B cell (primary cell): ENCODE measurements around the gene TPI1. TPM values are rescaled to one million over a fixed set of nuclear protein-coding genes. Genes with fewer than 3 reads are reported as not detected.

ENCODE experiments used
- ATAC-seq: fragments of 200-7000 bp; cut with Tn5 transposase; one replicate; pipeline ENCODE4 v1.10.0; 2021; ENCODE audit warnings: low read depth, mild to moderate bottlenecking, moderate number of reproducible peaks, moderate library complexity
- CTCF ChIA-PET: fragments of 350-600 bp; sonication (Branson Sonifier 250); formaldehyde crosslinking; loops from one replicate; lab custom pipeline; 2021; ENCODE audit warnings: antibody characterized with exemption, inconsistent platforms; lab: Charles Lee
- POLR2A ChIA-PET: fragments of 350-600 bp; sonication (Branson Sonifier 250); formaldehyde crosslinking; loops from one replicate; lab custom pipeline; 2021; ENCODE audit warnings: antibody characterized with exemption; lab: Charles Lee
- DNase-seq: peaks from one replicate; pipeline ENCODE4 v3.0.0; 2013
- H2AFZ ChIP-seq: 2 replicates; pipeline ENCODE4 v1.6.1; 2012; ENCODE audit warnings: mild to moderate bottlenecking, low read depth, low read length; ENCODE audit not compliant: insufficient read depth, poor library complexity, severe bottlenecking
- H3K27ac ChIP-seq, 2 donors: 1 replicate in 1 of 2; 2 replicates in 1 of 2; pipeline ENCODE4 v1.5.1; 2012 to 2013; ENCODE audit warnings: low read length in 2 of 2, mild to moderate bottlenecking in 2 of 2, moderate library complexity in 1 of 2
- H3K27me3 ChIP-seq, 4 experiments: fragments of 200-600 bp in 1 of 4; sonication (generic) in 1 of 4; replicated peaks in 1 of 4; 1 replicate in 2 of 4; 2 replicates in 2 of 4; pipeline versions ENCODE4 v1.6.1 to v1.7.0; 2013 to 2016; ENCODE audit warnings: low read length in 3 of 4, mild to moderate bottlenecking in 2 of 4, mixed read lengths in 1 of 4, moderate library complexity in 1 of 4; ENCODE audit not compliant: insufficient read depth in 4 of 4, control insufficient read depth in 3 of 4; ENCODE audit errors: control extremely low read depth in 1 of 4
- H3K36me3 ChIP-seq, 2 experiments: replicated peaks in 1 of 2; 1 replicate in 1 of 2; 2 replicates in 1 of 2; pipeline versions ENCODE4 v1.6.1 to v1.7.1; 2013; ENCODE audit warnings: low read length in 1 of 2; ENCODE audit not compliant: insufficient read depth in 2 of 2, control insufficient read depth in 1 of 2; ENCODE audit errors: control extremely low read depth in 1 of 2, extremely low read depth in 1 of 2
- H3K4me1 ChIP-seq, 2 donors: fragments of 200-600 bp in 1 of 2; sonication (generic) in 1 of 2; 1 replicate in 1 of 2; 2 replicates in 1 of 2; pipeline versions ENCODE4 v1.5.1 to v1.6.1; 2013 to 2017; ENCODE audit warnings: low read length in 2 of 2; ENCODE audit not compliant: control insufficient read depth in 2 of 2, insufficient read depth in 2 of 2
- H3K4me2 ChIP-seq: replicated peaks from 2 replicates; pipeline ENCODE3; 2012; ENCODE audit warnings: mild to moderate bottlenecking, low read depth, low read length; ENCODE audit not compliant: poor library complexity, severe bottlenecking
- H3K4me3 ChIP-seq, 5 experiments: fragments of 200-600 bp in 1 of 5; sonication (generic) in 1 of 5; 1 replicate in 3 of 5; 2 replicates in 2 of 5; pipeline versions ENCODE4 v1.5.1 to v1.7.0; 2011 to 2016; ENCODE audit warnings: low read length in 4 of 5, mild to moderate bottlenecking in 4 of 5, low read depth in 2 of 5, control low read depth in 1 of 5, moderate library complexity in 1 of 5; ENCODE audit not compliant: insufficient read depth in 1 of 5; ENCODE audit errors: control extremely low read depth in 1 of 5, extremely low read depth in 1 of 5
- H3K79me2 ChIP-seq: fragments of 200-600 bp; sonication (generic); one replicate; pipeline ENCODE4 v1.6.0; 2016; ENCODE audit warnings: low read length; ENCODE audit not compliant: control insufficient read depth, insufficient read depth
- H3K9ac ChIP-seq: fragments of 200-600 bp; sonication (generic); 2 replicates; pipeline ENCODE4 v1.6.1; 2017; ENCODE audit warnings: mild to moderate bottlenecking, low read length, moderate library complexity
- H3K9me3 ChIP-seq, 3 donors: one replicate each; pipeline versions ENCODE4 v1.6.1 to v1.7.1; 2013; ENCODE audit warnings: low read length in 2 of 3; ENCODE audit not compliant: control insufficient read depth in 2 of 3, insufficient read depth in 1 of 3; ENCODE audit errors: control extremely low read depth in 1 of 3
- H4K20me1 ChIP-seq: 2 replicates; pipeline ENCODE4 v1.6.0; 2012; ENCODE audit warnings: mild to moderate bottlenecking, low read length; ENCODE audit not compliant: insufficient read depth, control insufficient read depth, poor library complexity, severe bottlenecking
- H3K27ac Mint-ChIP-seq: one replicate; pipeline ENCODE4 v1.8.0; 2021; ENCODE audit warnings: mixed read lengths
- H3K27me3 Mint-ChIP-seq: one replicate; pipeline ENCODE4 v1.8.0; 2021; ENCODE audit warnings: mixed read lengths
- H3K4me1 Mint-ChIP-seq: one replicate; pipeline ENCODE4 v1.8.0; 2021; ENCODE audit warnings: mixed read lengths
- H3K4me3 Mint-ChIP-seq: one replicate; pipeline ENCODE4 v1.8.0; 2021; ENCODE audit warnings: mixed read lengths
- H3K9me3 Mint-ChIP-seq: one replicate; pipeline ENCODE4 v1.8.0; 2022; ENCODE audit warnings: mixed read lengths; ENCODE audit not compliant: insufficient read depth
- EZH2 ChIP-seq: IDR thresholded peaks from 2 replicates; pipeline ENCODE4 v1.6.1; 2012; ENCODE audit warnings: borderline replicate concordance, low read depth, mild to moderate bottlenecking, moderate library complexity, low read length; ENCODE audit not compliant: insufficient read depth, poor library complexity, severe bottlenecking
- WGBS: methylation state at CpG from one replicate; pipeline ENCODE4 v1.1.5; 2013; ENCODE audit warnings: missing lambda C conversion rate; ENCODE audit not compliant: insufficient coverage; 5-methylcytosine and 5-hydroxymethylcytosine counted together
- intact Hi-C: fragments of 100-400 bp; cut with micrococcal nuclease; formaldehyde crosslinking; loops from one replicate; pipeline ENCODE4 v1.10.0; 2022
- polyA plus RNA-seq: library from polyadenylated mRNA; depleted of rRNA; stranded (reverse); fragments of >200 nt; gene quantifications from 2 replicates; pipeline ENCODE4 v1.2.3, GENCODE V29; 2012
- total RNA-seq, 2 donors: library from RNA; stranded (reverse); fragments of 120-200 nt in 1 of 2; gene quantifications; 1 replicate in 1 of 2; 2 replicates in 1 of 2; pipeline versions ENCODE4 v1.2.3 to v1.2.4, GENCODE V29; 2013 to 2022
- TF ChIP-seq, protein P1 (sequence below): fragments of 200-600 bp; IDR thresholded peaks from one replicate; pipeline ENCODE4 v1.8.0; 2022; ENCODE audit warnings: antibody characterized with exemption, mild to moderate bottlenecking

TPI1 gene
- total and polyA plus RNA-seq, 2 donors (not counting 1 experiment from before 2014, with no cell fraction given): 181 to 187 TPM

DNA sequence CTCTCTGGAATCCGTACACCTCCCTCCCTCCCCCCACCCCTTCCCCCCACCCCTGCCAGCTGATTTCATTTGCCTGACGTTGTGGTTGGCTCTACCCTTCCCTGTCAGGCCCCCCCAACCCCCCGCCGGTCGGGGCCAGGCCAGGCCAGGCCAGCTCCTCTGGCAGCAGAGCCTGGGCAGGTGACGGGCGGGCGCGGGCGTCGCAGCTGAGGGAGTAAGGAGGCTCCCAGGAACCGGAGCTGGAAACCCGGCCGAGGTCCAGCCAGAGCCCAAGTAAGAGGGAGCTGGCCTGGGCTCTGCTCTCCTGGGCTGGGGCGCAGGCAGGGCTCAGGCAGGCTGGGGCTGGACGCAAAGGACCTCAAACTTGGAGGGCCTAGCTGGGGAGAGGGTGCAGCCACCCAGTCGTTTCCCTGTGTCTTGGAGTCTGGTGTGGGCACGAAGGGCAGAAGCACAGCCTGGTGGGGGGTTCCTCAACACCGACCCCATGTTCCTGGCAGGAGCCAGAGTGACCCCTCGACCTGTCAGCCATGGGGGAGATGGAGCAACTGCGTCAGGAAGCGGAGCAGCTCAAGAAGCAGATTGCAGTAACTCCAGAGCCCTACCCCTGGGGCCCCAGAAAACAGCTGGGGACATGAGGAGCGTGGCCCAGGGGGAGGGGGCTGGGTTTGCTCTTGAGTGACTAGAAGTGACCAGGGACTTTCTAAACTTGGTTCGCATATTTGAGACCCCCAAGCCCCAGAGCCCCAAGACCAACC is 26.4 kb upstream of the TPI1 start, which contains the start of gene GNB3:
TSS of gene GNB3 (plus strand) at position 165 of the 755 bp plus-strand sequence. CDS start at position 528, 363 bp downstream.
- H3K4me3 Mint-ChIP-seq: peak within 1 kb of the TSS; percentile 34
- H3K9me3 ChIP-seq: peaks cover 0 to 3% (median 0%) of the 10 kb centered on the region in 3 donors
- no peaks in the 10 kb centered on the region for H3K9me3 Mint-ChIP-seq
- DNase-seq (no peak), ATAC-seq (no peak)
- TF ChIP-seq, protein P1, sequence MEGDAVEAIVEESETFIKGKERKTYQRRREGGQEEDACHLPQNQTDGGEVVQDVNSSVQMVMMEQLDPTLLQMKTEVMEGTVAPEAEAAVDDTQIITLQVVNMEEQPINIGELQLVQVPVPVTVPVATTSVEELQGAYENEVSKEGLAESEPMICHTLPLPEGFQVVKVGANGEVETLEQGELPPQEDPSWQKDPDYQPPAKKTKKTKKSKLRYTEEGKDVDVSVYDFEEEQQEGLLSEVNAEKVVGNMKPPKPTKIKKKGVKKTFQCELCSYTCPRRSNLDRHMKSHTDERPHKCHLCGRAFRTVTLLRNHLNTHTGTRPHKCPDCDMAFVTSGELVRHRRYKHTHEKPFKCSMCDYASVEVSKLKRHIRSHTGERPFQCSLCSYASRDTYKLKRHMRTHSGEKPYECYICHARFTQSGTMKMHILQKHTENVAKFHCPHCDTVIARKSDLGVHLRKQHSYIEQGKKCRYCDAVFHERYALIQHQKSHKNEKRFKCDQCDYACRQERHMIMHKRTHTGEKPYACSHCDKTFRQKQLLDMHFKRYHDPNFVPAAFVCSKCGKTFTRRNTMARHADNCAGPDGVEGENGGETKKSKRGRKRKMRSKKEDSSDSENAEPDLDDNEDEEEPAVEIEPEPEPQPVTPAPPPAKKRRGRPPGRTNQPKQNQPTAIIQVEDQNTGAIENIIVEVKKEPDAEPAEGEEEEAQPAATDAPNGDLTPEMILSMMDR: no peak
- no peak for TF ChIP-seq EZH2
- POLR2A ChIA-PET: no interaction called here
- H3K79me2 ChIP-seq: no peaks in the 10 kb centered on the region
- H3K27ac Mint-ChIP-seq: peak within 1 kb of the TSS; percentile 61
- H4K20me1 ChIP-seq: no peaks in the 10 kb centered on the region
- H3K4me3 ChIP-seq: no peak within 1 kb of the TSS
- no peak within 1 kb of the TSS for H3K9ac ChIP-seq
- intact Hi-C loops: no loop called here
- no peaks in the 10 kb centered on the region for H3K27me3 Mint-ChIP-seq
- H3K27me3 ChIP-seq: peaks cover 0 to 9% (median 0%) of the 10 kb centered on the region in 4 experiments
- WGBS: 89% methylated on average over 21 of the region's 24 CpGs
- peaks cover 17% of the 10 kb centered on the region for H3K4me1 Mint-ChIP-seq
- H3K4me2 ChIP-seq: peak within 1 kb of the TSS; percentile 42
- H3K4me1 ChIP-seq: peaks cover 0 to 19% of the 10 kb centered on the region in 2 donors
- peak within 1 kb of the TSS; percentile 47 for H2AFZ ChIP-seq
- H3K27ac ChIP-seq: peak within 1 kb of the TSS in 1 of 2 donors; percentile 24
- H3K36me3 ChIP-seq: no peaks in the 10 kb centered on the region
- CTCF ChIA-PET: interaction anchor here (0.9 to 1.8 kb wide), 2 partner anchors 10 to 88 kb away, joined by 3 to 8 read pairs; partner anchors contain the start of genes CDCA3, MLF2 and USP5

DNA sequence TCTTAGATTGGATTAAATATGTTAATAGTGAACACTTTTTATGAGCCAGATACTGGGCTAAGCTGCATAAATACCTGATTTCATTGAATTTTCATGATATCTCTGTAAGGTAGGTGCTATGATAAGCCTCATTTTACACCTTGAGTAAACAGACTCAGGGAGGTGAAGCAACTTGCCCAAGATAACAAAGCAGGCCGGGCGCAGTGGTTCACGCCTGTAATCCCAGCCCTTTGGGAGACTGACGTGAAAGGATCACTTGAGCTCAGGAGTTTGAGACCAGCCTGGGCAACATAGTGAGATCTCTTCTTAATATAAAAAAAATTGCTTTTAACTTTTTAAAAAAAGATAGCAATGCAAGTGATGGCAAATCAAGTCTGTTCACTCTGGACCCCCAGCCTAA is 25.3 kb upstream of the TPI1 start:
- Histone ChIP-seq H4K20me1 (no peaks in the 10 kb centered on the region), H3K4me1 (peaks cover 0 to 19% of the 10 kb centered on the region in 2 donors), H3K36me3 (no peaks in the 10 kb centered on the region), H3K27me3 (peaks cover 0 to 8% (median 0%) of the 10 kb centered on the region in 4 experiments), H3K79me2 (no peaks in the 10 kb centered on the region), H3K4me2 (no peak overlapping the region), H3K27ac (no peak overlapping the region), H2AFZ (no peak overlapping the region), H3K9me3 (no peaks in the 10 kb centered on the region), H3K4me3 (no peak overlapping the region), H3K9ac (no peak overlapping the region)
- no peak for DNase-seq
- no peak for TF ChIP-seq EZH2
- TF ChIP-seq, protein P1: no peak
- Mint-ChIP-seq H3K27me3 (no peaks in the 10 kb centered on the region), H3K4me1 (peaks cover 17% of the 10 kb centered on the region), H3K27ac (no peak overlapping the region), H3K4me3 (no peak overlapping the region), H3K9me3 (no peaks in the 10 kb centered on the region)
- CTCF ChIA-PET: interaction anchor here (1.0 kb wide), 1 partner anchor 16 kb away, joined by 3 read pairs; no protein-coding TSS in a partner anchor
- intact Hi-C loops: no loop called here
- POLR2A ChIA-PET: no interaction called here
- WGBS: no CpG with 5 or more reads among the region's 4 CpGs
- no peak for ATAC-seq
